CD4-positive, alpha-beta T cell treated with Interleukin-4 for 1 hour (primary cell): ENCODE measurements around the gene AMMECR1.
"Not testable (repeated sequence)": the region's sequence is repeated elsewhere in the genome, so short reads cannot be mapped to it uniquely, and the experiment has no call there.

Experiments
- DNase-seq, 2 donors: peaks; one replicate each; pipeline ENCODE4 v3.0.0-alpha.2; 2020 to 2022

The AMMECR1 gene

GRCh38 chrX:110163488-110163887 is 154.4 kb downstream of the AMMECR1 start:
- no peak for DNase-seq

- DNase-seq = no peak
Observed at GRCh38 chrX:110162867-110163266, 155.0 kb downstream of the AMMECR1 start.

- no peak for DNase-seq
Observed at GRCh38 chrX:110162131-110162530, 155.8 kb downstream of the AMMECR1 start.

- no peak for DNase-seq
Observed at GRCh38 chrX:110161361-110161686, 156.6 kb downstream of the AMMECR1 start.

GRCh38 chrX:110159865-110160264 is 158.0 kb downstream of the AMMECR1 start:
- DNase-seq = no peak

- DNase-seq = no peak
Observed at GRCh38 chrX:110159235-110159634, 158.7 kb downstream of the AMMECR1 start.

- no peak for DNase-seq
Observed at GRCh38 chrX:110157444-110157843, 160.4 kb downstream of the AMMECR1 start.

- peak in 1 of 2 donors; percentile 28 for DNase-seq
Observed at GRCh38 chrX:110156167-110156754, 161.6 kb downstream of the AMMECR1 start.

GRCh38 chrX:110155759-110156158 is 162.1 kb downstream of the AMMECR1 start:
- no peak for DNase-seq

- DNase-seq = not testable (repeated sequence)
Observed at GRCh38 chrX:110154328-110154727, 163.6 kb downstream of the AMMECR1 start.

- DNase-seq = no peak
Observed at GRCh38 chrX:110153896-110154295, 164.0 kb downstream of the AMMECR1 start.

GRCh38 chrX:110153244-110153643 is 164.6 kb downstream of the AMMECR1 start:
- DNase-seq = no peak

- DNase-seq = peak in 1 of 2 donors; percentile 48
Observed at GRCh38 chrX:110146521-110146920, 171.4 kb downstream of the AMMECR1 start.

GRCh38 chrX:110145854-110146253 is 172.0 kb downstream of the AMMECR1 start:
- peak in 1 of 2 donors; percentile 20 for DNase-seq

GRCh38 chrX:110145311-110145710 is 172.6 kb downstream of the AMMECR1 start:
- no peak for DNase-seq
